ENCODE results near the gene GCNA. TPM values are rescaled to one million over a fixed set of nuclear protein-coding genes. Genes with fewer than 3 reads are reported as not detected.

Gene GCNA
- total RNA-seq, 2 experiments from 2014 or later, result 4.4 to 5.3 TPM

GRCh38 chrX:71619193-71619592 lies 41.0 kb downstream of the GCNA start:
- Mint-ChIP-seq H3K4me1 (peaks cover 83% of the 10 kb centered on the region), H3K27me3 (no peaks in the 10 kb centered on the region), H3K36me3 (ENCODE audit: low read depth) (peaks cover 41% of the 10 kb centered on the region), H3K27ac (peak overlapping the region; percentile 90), H3K9me3 (no peaks in the 10 kb centered on the region), H3K4me3 (peak overlapping the region; percentile 91)
- POLR2A ChIA-PET, result interaction anchor here (0.8 to 7.7 kb wide), 9 partner anchors 10 to 508 kb away, joined by 3 to 87 read pairs (median 3); partner anchors contain the start of genes IL2RG, OGT and TAF1
- peak; percentile 50 for DNase-seq
- CTCF ChIA-PET, result interaction anchor here (1.7 kb wide), 1 partner anchor 19 kb away, joined by 3 read pairs; no protein-coding TSS in a partner anchor

GRCh38 chrX:71619986-71620385 lies 41.7 kb downstream of the GCNA start:
- ChIA-PET CTCF (interaction anchor here (1.7 kb wide), 1 partner anchor 18 kb away, joined by 3 read pairs; no protein-coding TSS in a partner anchor), POLR2A (interaction anchor here (1.0 to 7.7 kb wide), 3 partner anchors 11 to 87 kb away, joined by 3 to 87 read pairs (median 5); partner anchors contain the start of gene OGT)
- Mint-ChIP-seq H3K4me3 (no peak overlapping the region), H3K27me3 (no peaks in the 10 kb centered on the region), H3K36me3 (ENCODE audit: low read depth) (peaks cover 35% of the 10 kb centered on the region), H3K27ac (peak overlapping the region; percentile 90), H3K4me1 (peaks cover 82% of the 10 kb centered on the region), H3K9me3 (no peaks in the 10 kb centered on the region)
- DNase-seq, result no peak

DNA sequence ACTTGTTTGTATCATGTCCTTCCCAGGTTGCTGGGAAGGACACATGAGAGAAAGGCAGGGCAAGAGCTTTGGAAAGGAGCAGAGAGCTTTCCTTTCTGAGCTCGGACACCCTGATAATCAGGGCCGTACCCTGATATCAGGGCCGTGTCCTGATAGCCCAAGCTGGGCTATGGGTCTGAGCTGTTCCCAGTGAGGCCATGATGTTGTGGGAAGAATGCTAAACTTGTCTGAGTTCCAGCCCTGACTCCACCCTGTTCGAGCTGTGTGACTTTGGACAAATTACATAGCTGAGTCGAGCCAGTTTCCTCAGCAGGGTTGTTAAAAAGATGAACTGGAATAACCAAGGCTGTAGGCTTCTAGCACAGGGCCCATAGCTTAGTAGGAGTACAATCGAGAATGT lies 43.4 kb downstream of the GCNA start:
- no peak overlapping the region for H3K4me3 Mint-ChIP-seq
- peak overlapping the region; percentile 90 for H3K27ac Mint-ChIP-seq
- H3K27me3 Mint-ChIP-seq, result no peaks in the 10 kb centered on the region
- POLR2A ChIA-PET, result interaction anchor here (1.5 to 7.7 kb wide), 5 partner anchors 15 to 255 kb away, joined by 5 to 87 read pairs (median 8); partner anchors contain the start of genes OGT and TAF1
- DNase-seq, result no peak
- peaks cover 74% of the 10 kb centered on the region for H3K4me1 Mint-ChIP-seq
- CTCF ChIA-PET, result interaction anchor here (1.4 to 1.8 kb wide), 3 partner anchors 11 to 90 kb away, joined by 4 to 9 read pairs (median 5); no protein-coding TSS in a partner anchor
- H3K9me3 Mint-ChIP-seq, result no peaks in the 10 kb centered on the region
- peaks cover 19% of the 10 kb centered on the region for H3K36me3 Mint-ChIP-seq (ENCODE audit: low read depth)

GRCh38 chrX:71622032-71622575 lies 43.9 kb downstream of the GCNA start:
- Mint-ChIP-seq H3K36me3 (ENCODE audit: low read depth) (peaks cover 14% of the 10 kb centered on the region), H3K27ac (peak overlapping the region; percentile 90), H3K4me3 (no peak overlapping the region), H3K27me3 (no peaks in the 10 kb centered on the region), H3K9me3 (no peaks in the 10 kb centered on the region), H3K4me1 (peaks cover 71% of the 10 kb centered on the region)
- no peak for DNase-seq
- CTCF ChIA-PET, result interaction anchor here (0.7 to 2.3 kb wide), 9 partner anchors 8 to 90 kb away, joined by 3 to 10 read pairs (median 5); no protein-coding TSS in a partner anchor
- POLR2A ChIA-PET, result interaction anchor here (1.1 to 7.7 kb wide), 11 partner anchors 10 to 510 kb away, joined by 3 to 87 read pairs (median 5); partner anchors contain the start of genes OGT and TAF1

- Mint-ChIP-seq H3K27me3 (no peaks in the 10 kb centered on the region), H3K4me3 (peak overlapping the region; percentile 56), H3K27ac (peak overlapping the region; percentile 90), H3K36me3 (ENCODE audit: low read depth) (peaks cover 7% of the 10 kb centered on the region), H3K9me3 (no peaks in the 10 kb centered on the region), H3K4me1 (peaks cover 65% of the 10 kb centered on the region)
- DNase-seq, result peak; percentile 78
- ChIA-PET CTCF (interaction anchor here (0.7 to 2.3 kb wide), 11 partner anchors 9 to 91 kb away, joined by 3 to 10 read pairs (median 4); no protein-coding TSS in a partner anchor), POLR2A (interaction anchor here (1.0 to 7.7 kb wide), 10 partner anchors 10 to 511 kb away, joined by 3 to 87 read pairs (median 6); partner anchors contain the start of genes OGT and TAF1)
Observed at GRCh38 chrX:71622576-71623450, 44.6 kb downstream of the GCNA start.

GRCh38 chrX:71623714-71624113 lies 45.5 kb downstream of the GCNA start:
- peak overlapping the region; percentile 54 for H3K4me3 Mint-ChIP-seq
- no peaks in the 10 kb centered on the region for H3K27me3 Mint-ChIP-seq
- peak overlapping the region; percentile 90 for H3K27ac Mint-ChIP-seq
- H3K36me3 Mint-ChIP-seq (ENCODE audit: low read depth), result peaks cover 5% of the 10 kb centered on the region
- POLR2A ChIA-PET, result interaction anchor here (1.0 to 7.7 kb wide), 7 partner anchors 9 to 512 kb away, joined by 3 to 87 read pairs (median 7); partner anchors contain the start of gene OGT
- no peaks in the 10 kb centered on the region for H3K9me3 Mint-ChIP-seq
- CTCF ChIA-PET, result interaction anchor here (0.7 to 2.3 kb wide), 4 partner anchors 8 to 92 kb away, joined by 3 to 10 read pairs (median 4); no protein-coding TSS in a partner anchor
- no peak for DNase-seq
- peaks cover 57% of the 10 kb centered on the region for H3K4me1 Mint-ChIP-seq

GRCh38 chrX:71625471-71625870 lies 47.2 kb downstream of the GCNA start:
- Mint-ChIP-seq H3K27me3 (no peaks in the 10 kb centered on the region), H3K36me3 (ENCODE audit: low read depth) (peaks cover 4% of the 10 kb centered on the region), H3K9me3 (no peaks in the 10 kb centered on the region), H3K27ac (peak overlapping the region; percentile 34), H3K4me3 (no peak overlapping the region), H3K4me1 (peaks cover 44% of the 10 kb centered on the region)
- ChIA-PET CTCF (no interaction called here), POLR2A (no interaction called here)
- DNase-seq, result no peak

GRCh38 chrX:71626576-71626975 lies 48.3 kb downstream of the GCNA start:
- no peaks in the 10 kb centered on the region for H3K9me3 Mint-ChIP-seq
- POLR2A ChIA-PET, result interaction anchor here (1.3 kb wide), 1 partner anchor 10 kb away, joined by 3 read pairs; no protein-coding TSS in a partner anchor

DNA sequence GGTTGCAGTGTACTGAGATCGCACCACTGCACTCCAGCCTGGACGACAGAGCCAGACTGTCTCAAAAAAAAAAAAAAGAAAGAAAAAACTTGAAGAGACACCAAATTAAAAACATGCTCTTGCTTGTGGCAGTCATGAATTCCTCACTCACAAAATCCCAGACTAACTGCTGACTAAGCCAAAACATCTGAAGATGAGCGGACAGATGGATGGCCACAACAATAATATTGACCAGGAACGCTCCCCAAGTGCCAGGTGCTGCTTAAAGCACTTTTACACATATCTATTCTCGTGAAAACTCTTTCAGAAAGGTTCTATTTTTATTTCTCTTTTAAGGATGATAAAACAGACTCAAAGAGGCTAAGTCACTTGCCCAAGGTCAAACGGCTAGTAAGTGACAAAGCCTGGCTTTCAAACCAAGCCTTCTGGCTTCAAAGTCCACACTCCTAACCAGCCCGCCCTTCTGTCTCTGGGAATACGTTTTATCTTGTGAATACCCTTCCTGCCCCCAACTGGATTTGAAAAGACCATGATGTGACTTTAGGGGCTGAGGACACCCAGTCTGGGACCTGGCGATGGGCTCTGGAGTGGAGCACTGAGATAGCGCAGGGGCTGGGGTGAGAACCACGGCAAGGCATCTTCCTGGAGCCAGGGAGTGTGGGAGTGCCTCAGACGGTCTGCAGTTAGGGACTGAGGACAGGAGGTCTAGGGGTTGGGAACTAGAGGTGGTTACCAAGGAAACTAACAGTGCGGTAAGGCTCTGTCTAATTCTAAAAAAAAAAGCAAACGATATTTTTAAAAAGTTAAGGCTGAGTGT lies 49.6 kb downstream of the GCNA start:
- Mint-ChIP-seq H3K4me3 (no peak overlapping the region), H3K9me3 (no peaks in the 10 kb centered on the region), H3K36me3 (ENCODE audit: low read depth) (no peaks in the 10 kb centered on the region), H3K27me3 (no peaks in the 10 kb centered on the region), H3K27ac (no peak overlapping the region), H3K4me1 (peaks cover 25% of the 10 kb centered on the region)
- POLR2A ChIA-PET, result interaction anchor here (1.3 kb wide), 1 partner anchor 9 kb away, joined by 3 read pairs; no protein-coding TSS in a partner anchor
- CTCF ChIA-PET, result no interaction called here
- DNase-seq, result no peak

More at GRCh38 chrX:71626576-71626975, 48.3 kb downstream of the GCNA start:
- no peak overlapping the region for H3K27ac Mint-ChIP-seq
- H3K4me3 Mint-ChIP-seq, result no peak overlapping the region
- no peaks in the 10 kb centered on the region for H3K36me3 Mint-ChIP-seq (ENCODE audit: low read depth)
- CTCF ChIA-PET, result interaction anchor here (0.5 kb wide), 1 partner anchor 389 kb away, joined by 4 read pairs; no protein-coding TSS in a partner anchor
- no peaks in the 10 kb centered on the region for H3K27me3 Mint-ChIP-seq
- DNase-seq, result no peak
- peaks cover 37% of the 10 kb centered on the region for H3K4me1 Mint-ChIP-seq

DNA sequence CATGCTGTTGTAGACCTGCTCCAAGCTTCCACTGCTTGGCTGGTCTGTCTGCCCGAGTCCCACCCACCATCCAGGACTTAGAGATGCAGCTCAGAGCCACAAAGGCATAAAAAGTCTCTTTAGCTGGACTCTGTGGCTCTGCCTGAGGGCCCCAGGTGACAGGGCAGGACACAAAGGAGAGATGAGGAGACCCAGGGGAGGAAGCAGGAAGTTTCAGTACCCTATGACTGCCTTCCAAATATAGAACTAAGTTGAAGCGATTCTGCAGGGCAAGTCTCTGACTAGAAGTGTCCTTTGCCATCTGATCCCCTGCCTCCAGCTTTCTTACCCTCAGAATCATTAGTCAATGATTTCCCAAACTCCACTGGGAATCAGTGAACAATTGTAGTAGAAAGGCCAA lies 51.2 kb downstream of the GCNA start:
- CTCF ChIA-PET, result no interaction called here
- H3K4me3 Mint-ChIP-seq, result no peak overlapping the region
- H3K9me3 Mint-ChIP-seq, result no peaks in the 10 kb centered on the region
- H3K27ac Mint-ChIP-seq, result no peak overlapping the region
- POLR2A ChIA-PET, result no interaction called here
- H3K4me1 Mint-ChIP-seq, result peaks cover 8% of the 10 kb centered on the region
- H3K36me3 Mint-ChIP-seq (ENCODE audit: low read depth), result no peaks in the 10 kb centered on the region
- H3K27me3 Mint-ChIP-seq, result no peaks in the 10 kb centered on the region
- no peak for DNase-seq

- DNase-seq, result no peak
- POLR2A ChIA-PET, result interaction anchor here (1.6 kb wide), 1 partner anchor 10 kb away, joined by 4 read pairs; no protein-coding TSS in a partner anchor
- CTCF ChIA-PET, result interaction anchor here (1.7 kb wide), 1 partner anchor 10 kb away, joined by 5 read pairs; no protein-coding TSS in a partner anchor
- Mint-ChIP-seq H3K27ac (no peak overlapping the region), H3K27me3 (no peaks in the 10 kb centered on the region), H3K9me3 (no peaks in the 10 kb centered on the region), H3K4me3 (no peak overlapping the region), H3K4me1 (peaks cover 16% of the 10 kb centered on the region), H3K36me3 (ENCODE audit: low read depth) (no peaks in the 10 kb centered on the region)
Observed at GRCh38 chrX:71632923-71633657, 54.9 kb downstream of the GCNA start.
